Muscle layer of colon (tissue), 2 donors: ENCODE results near the gene PM20D2.
A peak's percentile ranks its signal among the peaks of the same experiment; 100 is the strongest.

ENCODE experiments used
- H3K27ac ChIP-seq: one replicate; pipeline ENCODE4 v1.7.0; 2013; ENCODE audit warnings: low read depth, mild to moderate bottlenecking, low read length, moderate library complexity
- H3K27me3 ChIP-seq, 2 donors: one replicate each; pipeline ENCODE4 v1.7.0; 2013; ENCODE audit warnings: low read length in 2 of 2, mild to moderate bottlenecking in 2 of 2; ENCODE audit not compliant: insufficient read depth in 2 of 2, control insufficient read depth in 1 of 2
- H3K36me3 ChIP-seq: one replicate; pipeline ENCODE4 v1.7.0; 2013; ENCODE audit warnings: mild to moderate bottlenecking, low read length; ENCODE audit not compliant: insufficient read depth
- H3K4me1 ChIP-seq: one replicate; pipeline ENCODE4 v1.7.0; 2013; ENCODE audit warnings: mild to moderate bottlenecking, low read length; ENCODE audit not compliant: insufficient read depth
- H3K4me3 ChIP-seq, 2 donors: one replicate each; pipeline ENCODE4 v1.7.0; 2013; ENCODE audit warnings: low read length in 2 of 2, low read depth in 1 of 2, mild to moderate bottlenecking in 1 of 2, moderate library complexity in 1 of 2
- H3K9ac ChIP-seq: one replicate; pipeline ENCODE4 v1.7.0; 2013; ENCODE audit warnings: low read length
- H3K9me3 ChIP-seq: one replicate; pipeline ENCODE4 v1.7.0; 2013; ENCODE audit warnings: mild to moderate bottlenecking, low read length
- donor health status: abdominal sarcoma.
- donor health status: Adenocarcinoma of cecum.

Gene PM20D2

GRCh38 chr6:89146718-89147700, 1.2 kb downstream of the PM20D2 start:
- no peaks in the 10 kb centered on the region for H3K9me3 ChIP-seq
- H3K4me1 ChIP-seq = peaks cover 20% of the 10 kb centered on the region
- H3K27ac ChIP-seq = peak overlapping the region; percentile 85
- H3K9ac ChIP-seq = peak overlapping the region; percentile 69
- H3K36me3 ChIP-seq = no peaks in the 10 kb centered on the region
- peak overlapping the region; percentile 75 to 86 for H3K4me3 ChIP-seq
- H3K27me3 ChIP-seq = no peaks in the 10 kb centered on the region

- Histone ChIP-seq H3K27ac (peak overlapping the region; percentile 36), H3K27me3 (no peaks in the 10 kb centered on the region), H3K36me3 (no peaks in the 10 kb centered on the region), H3K9ac (no peak overlapping the region), H3K9me3 (no peaks in the 10 kb centered on the region), H3K4me3 (no peak overlapping the region), H3K4me1 (peaks cover 20% of the 10 kb centered on the region)
Observed at GRCh38 chr6:89148016-89148750, 2.3 kb downstream of the PM20D2 start.

DNA sequence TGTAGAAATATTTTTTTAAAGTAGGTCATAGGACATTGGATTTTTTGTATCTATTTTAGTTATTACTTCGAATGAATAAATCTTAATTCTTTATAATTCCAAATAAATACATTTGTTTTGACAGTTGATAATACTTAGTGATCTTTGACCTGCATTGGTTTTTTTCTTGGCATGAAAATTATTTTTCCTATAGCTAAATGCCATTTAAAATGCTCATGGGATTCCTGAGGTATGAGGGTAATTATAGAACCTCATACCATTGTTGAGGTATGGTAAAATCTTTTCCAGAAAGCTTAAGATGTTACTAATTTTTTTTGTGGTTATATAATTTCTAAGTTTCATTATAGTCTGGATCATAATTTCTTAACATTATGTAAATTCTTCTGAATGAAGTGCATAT, 8.3 kb downstream of the PM20D2 start:
- H3K9me3 ChIP-seq = no peaks in the 10 kb centered on the region
- no peaks in the 10 kb centered on the region for H3K27me3 ChIP-seq
- H3K36me3 ChIP-seq = peaks cover 5% of the 10 kb centered on the region
- no peak overlapping the region for H3K9ac ChIP-seq
- peaks cover 4% of the 10 kb centered on the region for H3K4me1 ChIP-seq
- H3K4me3 ChIP-seq = no peak overlapping the region
- no peak overlapping the region for H3K27ac ChIP-seq

DNA sequence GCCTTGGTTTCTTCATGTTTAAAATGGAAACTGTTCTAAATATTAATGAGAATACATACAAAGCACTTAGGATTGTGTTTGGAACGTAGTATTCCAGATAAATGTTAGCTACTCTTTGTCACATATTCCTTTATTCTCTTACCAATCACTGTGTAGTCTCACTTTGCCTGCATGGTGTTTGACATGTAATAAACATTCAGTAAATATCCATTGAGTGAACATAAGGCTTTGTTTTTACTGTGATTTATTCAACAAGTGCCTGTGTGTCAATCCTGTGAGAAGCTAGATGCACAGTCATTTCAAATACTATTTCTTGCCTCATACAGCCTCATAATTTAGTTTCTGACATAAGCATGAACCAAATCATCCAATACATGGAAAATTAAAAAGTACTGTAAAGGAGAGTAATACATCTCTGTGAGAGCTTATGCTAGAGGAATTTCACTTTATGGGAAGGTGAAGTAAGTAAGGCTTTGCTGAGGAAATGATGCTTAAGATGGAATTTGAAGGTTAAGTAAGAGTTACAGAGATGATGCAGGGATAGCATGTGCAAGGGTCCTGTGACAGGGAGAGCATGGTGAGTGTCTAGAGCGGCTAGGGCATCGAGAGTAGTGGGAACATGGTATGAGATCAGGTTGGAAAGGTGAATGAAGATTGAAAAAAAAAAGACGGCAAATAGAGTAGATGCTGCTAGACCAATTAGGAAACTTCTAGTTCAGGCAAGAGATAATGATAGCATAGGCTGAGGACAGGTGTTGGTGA, 14.7 kb downstream of the PM20D2 start:
- Histone ChIP-seq H3K4me1 (peaks cover 33% of the 10 kb centered on the region), H3K4me3 (no peak overlapping the region), H3K27ac (peak overlapping the region; percentile 86), H3K27me3 (no peaks in the 10 kb centered on the region), H3K36me3 (peaks cover 5% of the 10 kb centered on the region), H3K9ac (no peak overlapping the region), H3K9me3 (no peaks in the 10 kb centered on the region)

DNA sequence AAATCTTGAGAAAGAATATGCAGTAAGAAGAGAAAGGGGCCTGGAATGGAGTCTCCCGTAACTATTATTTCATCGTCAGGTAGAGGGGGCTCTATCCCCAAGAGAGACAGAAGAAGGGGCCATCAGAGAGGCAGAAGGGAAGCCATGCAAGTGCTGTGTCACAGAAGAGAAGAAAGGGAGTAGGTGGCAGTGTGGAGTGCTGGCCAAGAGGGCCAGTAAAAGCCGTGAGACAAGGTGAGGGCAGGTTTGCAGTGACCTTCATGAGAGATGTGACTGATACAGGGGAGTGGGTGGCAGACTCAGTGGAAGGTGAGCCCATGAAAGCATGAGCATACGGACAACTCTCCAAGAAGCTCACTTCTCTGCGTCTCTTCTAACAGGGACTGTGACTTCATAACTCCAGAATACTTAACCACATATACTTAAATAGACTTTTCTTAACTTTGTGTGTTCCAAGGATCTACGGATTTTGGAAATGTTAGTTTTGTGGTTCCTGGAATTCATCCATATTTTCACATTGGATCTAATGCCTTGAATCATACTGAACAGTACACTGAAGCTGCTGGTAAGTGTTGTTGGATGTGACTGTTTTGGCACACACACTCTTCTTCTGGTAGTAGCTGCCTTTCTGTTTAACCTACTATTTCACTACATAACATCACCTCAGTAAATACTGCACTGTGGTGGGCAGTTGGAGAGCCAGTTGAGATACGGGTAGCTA, 15.6 kb downstream of the PM20D2 start:
- peaks cover 33% of the 10 kb centered on the region for H3K4me1 ChIP-seq
- peak overlapping the region; percentile 1 for H3K9ac ChIP-seq
- no peaks in the 10 kb centered on the region for H3K36me3 ChIP-seq
- H3K4me3 ChIP-seq = no peak overlapping the region
- H3K27me3 ChIP-seq = no peaks in the 10 kb centered on the region
- H3K9me3 ChIP-seq = no peaks in the 10 kb centered on the region
- peak overlapping the region; percentile 86 for H3K27ac ChIP-seq

GRCh38 chr6:89162047-89162371, 16.2 kb downstream of the PM20D2 start:
- no peaks in the 10 kb centered on the region for H3K36me3 ChIP-seq

GRCh38 chr6:89172131-89172530, 26.3 kb downstream of the PM20D2 start:
- Histone ChIP-seq H3K27ac (no peak overlapping the region), H3K27me3 (no peaks in the 10 kb centered on the region), H3K9me3 (no peaks in the 10 kb centered on the region), H3K4me1 (peaks cover 8% of the 10 kb centered on the region), H3K36me3 (no peaks in the 10 kb centered on the region), H3K9ac (no peak overlapping the region), H3K4me3 (no peak overlapping the region)

More at GRCh38 chr6:89162047-89162371, 16.2 kb downstream of the PM20D2 start:
- Histone ChIP-seq H3K27ac (peak overlapping the region; percentile 86), H3K4me3 (peak overlapping the region in 1 of 2 donors; percentile 36), H3K27me3 (no peaks in the 10 kb centered on the region), H3K9me3 (no peaks in the 10 kb centered on the region), H3K4me1 (peaks cover 33% of the 10 kb centered on the region), H3K9ac (peak overlapping the region; percentile 57)

DNA sequence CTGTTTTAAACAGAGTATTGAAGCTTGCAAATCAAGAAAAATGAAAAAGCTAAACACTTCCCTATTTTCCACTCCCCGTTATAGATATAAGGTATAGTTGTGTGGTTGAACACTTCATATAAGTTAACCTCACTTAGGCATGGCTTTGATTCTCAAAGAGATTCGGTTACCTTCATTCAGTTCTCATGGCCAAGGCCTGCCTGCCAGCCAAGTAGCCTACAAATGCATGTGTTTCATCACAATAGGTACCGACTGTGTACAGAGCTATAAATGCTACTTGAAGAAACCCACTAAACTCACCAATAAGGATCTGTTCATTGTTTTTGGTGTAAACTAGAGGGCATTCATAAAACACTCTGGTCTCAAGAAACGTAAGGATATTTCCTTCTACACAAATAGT, 27.8 kb downstream of the PM20D2 start:
- Histone ChIP-seq H3K27ac (no peak overlapping the region), H3K9ac (no peak overlapping the region), H3K27me3 (no peaks in the 10 kb centered on the region), H3K4me1 (peaks cover 8% of the 10 kb centered on the region), H3K36me3 (no peaks in the 10 kb centered on the region), H3K4me3 (no peak overlapping the region), H3K9me3 (no peaks in the 10 kb centered on the region)

GRCh38 chr6:89180112-89180511, 34.3 kb downstream of the PM20D2 start:
- no peak overlapping the region for H3K9ac ChIP-seq
- no peak overlapping the region for H3K4me3 ChIP-seq
- no peaks in the 10 kb centered on the region for H3K9me3 ChIP-seq

GRCh38 chr6:89180971-89181370, 35.1 kb downstream of the PM20D2 start:
- Histone ChIP-seq H3K27ac (no peak overlapping the region), H3K27me3 (no peaks in the 10 kb centered on the region), H3K4me1 (no peaks in the 10 kb centered on the region), H3K4me3 (no peak overlapping the region), H3K36me3 (no peaks in the 10 kb centered on the region), H3K9ac (no peak overlapping the region), H3K9me3 (no peaks in the 10 kb centered on the region)

More at GRCh38 chr6:89180112-89180511, 34.3 kb downstream of the PM20D2 start:
- Histone ChIP-seq H3K36me3 (no peaks in the 10 kb centered on the region), H3K27me3 (no peaks in the 10 kb centered on the region), H3K27ac (no peak overlapping the region), H3K4me1 (no peaks in the 10 kb centered on the region)
